ENCODE results near the gene ESAM. TPM values are rescaled to one million over a fixed set of nuclear protein-coding genes. Genes with fewer than 3 reads are reported as not detected.
A peak's percentile ranks its signal among the peaks of the same experiment; 100 is the strongest.

Gene ESAM
- total and polyA plus RNA-seq, 2 experiments from 2014 or later = 0.32 TPM; not detected in 1

DNA sequence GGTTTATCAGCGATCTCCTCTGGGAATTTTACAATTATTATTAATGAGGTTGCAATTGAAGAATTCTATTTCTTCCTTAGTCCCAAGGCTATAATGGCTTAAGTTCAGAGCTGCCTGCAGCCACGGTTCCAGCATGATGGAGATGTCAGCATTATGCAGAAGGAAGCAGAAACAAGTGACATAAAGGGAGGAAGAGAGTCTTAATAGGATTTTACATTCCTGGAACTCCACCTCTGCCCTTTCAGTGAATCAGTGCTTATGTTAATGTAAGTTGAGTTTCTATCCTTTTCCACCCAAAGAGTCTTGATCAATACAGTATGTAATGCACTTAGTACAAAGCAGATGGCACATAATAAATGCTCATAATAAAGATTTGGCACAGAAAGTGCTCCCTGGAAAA is 34.0 kb downstream of the ESAM start:
- Mint-ChIP-seq H3K4me3 (no peak overlapping the region), H3K36me3 (ENCODE audit: low read depth) (no peaks in the 10 kb centered on the region), H3K4me1 (peaks cover 33% of the 10 kb centered on the region), H3K27me3 (ENCODE audit: insufficient read depth, low read depth, poor library complexity) (peaks cover 25% of the 10 kb centered on the region), H3K27ac (no peak overlapping the region), H3K9me3 (no peaks in the 10 kb centered on the region)
- Histone ChIP-seq H3F3A (replicated peaks; ENCODE audit: low read depth) (no peaks in the 10 kb centered on the region), H3K9me2 (ENCODE audit: insufficient read depth) (no peaks in the 10 kb centered on the region), H2AFZ (no peak overlapping the region), H3K4me3 (no peak overlapping the region), H3K27me3 (ENCODE audit: insufficient read depth) (peaks cover 46% of the 10 kb centered on the region), H3K4me2 (no peak overlapping the region), H3K27ac (ENCODE audit: low read depth) (no peak overlapping the region), H3K79me2 (replicated peaks; ENCODE audit: insufficient read depth) (no peaks in the 10 kb centered on the region), H4K20me1 (replicated peaks; ENCODE audit: insufficient read depth) (no peaks in the 10 kb centered on the region), H3K4me1 (ENCODE audit: insufficient read depth) (peaks cover 31% of the 10 kb centered on the region), H3K36me3 (ENCODE audit: insufficient read depth) (no peaks in the 10 kb centered on the region)
- DNase-seq (ENCODE audit: low spot score) (no peak), ATAC-seq (no peak)
- TF ChIP-seq ZNF462 (CRISPR knock-in tag; IDR thresholded peaks at IDR 0.05) (no peak), JUNB (IDR thresholded peaks at IDR 0.05; ENCODE audit: unreplicated experiment) (no peak), ZNF114 (CRISPR knock-in tag; IDR thresholded peaks at IDR 0.05) (no peak)
- TF ChIP-seq, protein P1, sequence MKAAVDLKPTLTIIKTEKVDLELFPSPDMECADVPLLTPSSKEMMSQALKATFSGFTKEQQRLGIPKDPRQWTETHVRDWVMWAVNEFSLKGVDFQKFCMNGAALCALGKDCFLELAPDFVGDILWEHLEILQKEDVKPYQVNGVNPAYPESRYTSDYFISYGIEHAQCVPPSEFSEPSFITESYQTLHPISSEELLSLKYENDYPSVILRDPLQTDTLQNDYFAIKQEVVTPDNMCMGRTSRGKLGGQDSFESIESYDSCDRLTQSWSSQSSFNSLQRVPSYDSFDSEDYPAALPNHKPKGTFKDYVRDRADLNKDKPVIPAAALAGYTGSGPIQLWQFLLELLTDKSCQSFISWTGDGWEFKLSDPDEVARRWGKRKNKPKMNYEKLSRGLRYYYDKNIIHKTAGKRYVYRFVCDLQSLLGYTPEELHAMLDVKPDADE (IDR thresholded peaks at IDR 0.05) = no peak

DNA sequence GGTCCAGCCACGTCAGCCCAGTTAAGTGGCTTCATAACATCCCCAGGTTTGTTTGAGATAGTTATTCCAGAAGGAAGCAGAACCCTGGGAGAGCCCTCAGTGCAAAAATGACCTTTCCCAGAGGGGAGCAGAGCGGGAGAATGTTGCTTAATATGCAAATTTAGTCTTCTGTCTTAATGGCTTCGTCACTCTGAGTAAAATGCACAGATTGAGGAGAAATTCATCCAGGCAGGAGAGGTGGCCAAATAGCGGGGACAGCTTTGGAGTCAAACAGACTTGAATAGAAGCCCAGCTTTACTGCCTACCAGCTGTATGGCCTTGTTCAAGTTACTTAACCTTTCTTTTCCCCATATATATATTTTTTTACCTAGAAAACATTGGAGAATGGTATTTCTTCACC is 34.6 kb downstream of the ESAM start:
- Histone ChIP-seq H3K36me3 (ENCODE audit: insufficient read depth) (no peaks in the 10 kb centered on the region), H3K27me3 (ENCODE audit: insufficient read depth) (peaks cover 48% of the 10 kb centered on the region)
- H3K9me3 Mint-ChIP-seq = no peaks in the 10 kb centered on the region

More for the DNA sequence above, 34.6 kb downstream of the ESAM start:
- peaks cover 39% of the 10 kb centered on the region for H3K4me1 Mint-ChIP-seq
- Histone ChIP-seq H3K4me1 (ENCODE audit: insufficient read depth) (peaks cover 31% of the 10 kb centered on the region), H3K27ac (ENCODE audit: low read depth) (no peak overlapping the region), H3K4me3 (no peak overlapping the region), H3K4me2 (peak overlapping the region; percentile 51), H3K9me2 (ENCODE audit: insufficient read depth) (no peaks in the 10 kb centered on the region), H2AFZ (no peak overlapping the region), H3K79me2 (replicated peaks; ENCODE audit: insufficient read depth) (no peaks in the 10 kb centered on the region), H4K20me1 (replicated peaks; ENCODE audit: insufficient read depth) (no peaks in the 10 kb centered on the region), H3F3A (replicated peaks; ENCODE audit: low read depth) (no peaks in the 10 kb centered on the region)
- H3K27me3 Mint-ChIP-seq (ENCODE audit: insufficient read depth, low read depth, poor library complexity) = peaks cover 31% of the 10 kb centered on the region
- no peak for TF ChIP-seq POLR2AphosphoS5 (IDR thresholded peaks at IDR 0.05; ENCODE audit: low read depth)
- H3K4me3 Mint-ChIP-seq = no peak overlapping the region
- no peak overlapping the region for H3K27ac Mint-ChIP-seq
- ATAC-seq (no peak), DNase-seq (ENCODE audit: low spot score) (no peak)
- H3K36me3 Mint-ChIP-seq (ENCODE audit: low read depth) = no peaks in the 10 kb centered on the region

Measured in GM23338 (cell line).